HG03565 (cell line): ENCODE results near the gene DOHH.
"Not testable (repeated sequence)": the region's sequence is repeated elsewhere in the genome, so short reads cannot be mapped to it uniquely, and the experiment has no call there.

Source experiments
- ATAC-seq: cut with Tn5 transposase; IDR thresholded peaks from one replicate; pipeline ENCODE4 v1.9.1; 2021; ENCODE audit warnings: mild to moderate bottlenecking, moderate library complexity; ENCODE audit not compliant: unreplicated experiment

Gene DOHH

GRCh38 chr19:3535235-3535535, 34.7 kb upstream of the DOHH start:
- ATAC-seq, result no peak

GRCh38 chr19:3534375-3535234, 34.1 kb upstream of the DOHH start:
- ATAC-seq, result no peak

GRCh38 chr19:3533563-3534216, 33.2 kb upstream of the DOHH start:
- ATAC-seq, result no peak

- no peak for ATAC-seq
Observed at GRCh38 chr19:3533033-3533432, 32.6 kb upstream of the DOHH start.

- no peak for ATAC-seq
Observed at GRCh38 chr19:3532154-3532786, 31.8 kb upstream of the DOHH start.

- no peak for ATAC-seq
Observed at GRCh38 chr19:3531716-3532115, 31.2 kb upstream of the DOHH start.

- ATAC-seq, result no peak
Observed at GRCh38 chr19:3530389-3530788, 29.9 kb upstream of the DOHH start.

- ATAC-seq, result not testable (repeated sequence)
Observed at GRCh38 chr19:3529299-3529698, 28.8 kb upstream of the DOHH start.

- ATAC-seq, result no peak
Observed at GRCh38 chr19:3528539-3529211, 28.2 kb upstream of the DOHH start.

GRCh38 chr19:3528080-3528479, 27.6 kb upstream of the DOHH start:
- ATAC-seq, result no peak

- ATAC-seq, result no peak
Observed at GRCh38 chr19:3527238-3527910, 26.9 kb upstream of the DOHH start.

- no peak for ATAC-seq
Observed at GRCh38 chr19:3526507-3527237, 26.2 kb upstream of the DOHH start.

GRCh38 chr19:3524904-3525451, 24.5 kb upstream of the DOHH start:
- ATAC-seq, result no peak

- ATAC-seq, result no peak
Observed at GRCh38 chr19:3524078-3524842, 23.8 kb upstream of the DOHH start.

GRCh38 chr19:3523361-3524077, 23.0 kb upstream of the DOHH start:
- no peak for ATAC-seq

GRCh38 chr19:3522421-3523360, 22.2 kb upstream of the DOHH start:
- no peak for ATAC-seq

GRCh38 chr19:3521104-3521445, 20.6 kb upstream of the DOHH start:
- no peak for ATAC-seq
